Panc1 (cell line): ENCODE results near the gene CHRNG. TPM values are rescaled to one million over a fixed set of nuclear protein-coding genes. Genes with fewer than 3 reads are reported as not detected.

ENCODE experiments used
- ATAC-seq: fragments of 200-7000 bp; cut with Tn5 transposase; 2 replicates; pipeline ENCODE4 v1.9.1; 2020; ENCODE audit warnings: mild to moderate bottlenecking, moderate library complexity
- BruUV-seq: library from RNA; stranded (reverse); fragments of 400-500 nt; replicated peaks from 2 replicates; lab custom pipeline; 2021; lab: Mats Ljungman, UMichigan
- CTCF ChIA-PET: fragments of 300-600 bp; sonication (Branson Sonifier 250); formaldehyde crosslinking; loops from one replicate; lab custom pipeline; 2022; ENCODE audit warnings: antibody characterized with exemption; lab: Charles Lee
- POLR2A ChIA-PET: fragments of 300-600 bp; sonication (Branson Sonifier 250); formaldehyde crosslinking; loops from one replicate; lab custom pipeline; 2022; ENCODE audit warnings: antibody characterized with exemption; lab: Charles Lee
- DNase-seq: peaks from one replicate; pipeline ENCODE4 v3.0.0-alpha.2; 2010; ENCODE audit warnings: low read depth, low spot score
- H3K27ac ChIP-seq: 2 replicates; pipeline ENCODE4 v1.5.1; 2011; ENCODE audit warnings: mild to moderate bottlenecking, low read length, inconsistent platforms
- H3K27me3 ChIP-seq: fragments of 200-500 bp; sonication (Bioruptor generic); 2 replicates; pipeline ENCODE4 v1.6.0; 2014; ENCODE audit warnings: low read length, inconsistent platforms; ENCODE audit not compliant: control insufficient read depth, insufficient read depth
- H3K36me3 ChIP-seq: fragments of 200-500 bp; sonication (Bioruptor generic); 2 replicates; pipeline ENCODE4 v1.5.1; 2014; ENCODE audit warnings: inconsistent platforms, mild to moderate bottlenecking, low read length, moderate library complexity; ENCODE audit not compliant: control insufficient read depth, insufficient read depth
- H3K4me1 ChIP-seq: 2 replicates; pipeline ENCODE4 v1.5.1; 2011; ENCODE audit warnings: inconsistent platforms, mild to moderate bottlenecking, low read length, moderate library complexity; ENCODE audit not compliant: control insufficient read depth, insufficient read depth
- H3K4me3 ChIP-seq, 2 experiments: 2 replicates each; pipeline ENCODE4 v1.5.1; 2011 to 2012; ENCODE audit warnings: low read depth in 2 of 2, low read length in 2 of 2, mild to moderate bottlenecking in 2 of 2, inconsistent platforms in 1 of 2, moderate library complexity in 1 of 2
- H3K9me3 ChIP-seq: fragments of 200-500 bp; sonication (Bioruptor generic); 2 replicates; pipeline ENCODE4 v1.5.1; 2014; ENCODE audit warnings: low read depth, mild to moderate bottlenecking, inconsistent platforms, low read length, moderate library complexity; ENCODE audit not compliant: control insufficient read depth, insufficient read depth
- CTCF ChIP-seq: fragments of 450-650 bp; IDR thresholded peaks from 2 replicates; pipeline ENCODE4 v1.5.1; 2017; ENCODE audit warnings: mild to moderate bottlenecking
- POLR2AphosphoS5 ChIP-seq: IDR thresholded peaks from 2 replicates; pipeline ENCODE4 v1.6.1; 2012; ENCODE audit warnings: mild to moderate bottlenecking, low read depth, low read length, moderate library complexity
- REST ChIP-seq, 2 experiments: IDR thresholded peaks; 2 replicates each; pipeline ENCODE4 v1.6.1; 2011 to 2012; ENCODE audit warnings: low read depth in 2 of 2, control low read depth in 1 of 2, low read length in 1 of 2, mild to moderate bottlenecking in 1 of 2, moderate library complexity in 1 of 2; ENCODE audit not compliant: insufficient read depth in 1 of 2
- SIN3A ChIP-seq: IDR thresholded peaks from 2 replicates; pipeline ENCODE4 v1.6.1; 2012; ENCODE audit warnings: low read depth, mild to moderate bottlenecking, low read length, moderate library complexity, borderline replicate concordance; ENCODE audit not compliant: insufficient read depth
- TCF7L2 ChIP-seq: IDR thresholded peaks from 2 replicates; pipeline ENCODE4 v1.6.1; 2011; ENCODE audit warnings: mild to moderate bottlenecking, low read depth, low read length, inconsistent platforms
- in situ Hi-C: cut with HindIII; loops from 2 replicates; pipeline ENCODE4 v1.10.0; 2016; ENCODE audit warnings: low sequenced_read_pairs, low pct_unique_long_range_greater_than_20kb
- intact Hi-C: fragments of 100-400 bp; cut with micrococcal nuclease; formaldehyde crosslinking; loops from one replicate; pipeline ENCODE4 v1.10.0; 2022; ENCODE audit not compliant: unreplicated experiment
- total RNA-seq: library from RNA; stranded (reverse); gene quantifications from one replicate; pipeline ENCODE4 v1.2.1, GENCODE V29; 2021; ENCODE audit not compliant: unreplicated experiment

CHRNG gene
- total RNA-seq, 1 experiment from 2014 or later = not detected

- Histone ChIP-seq H3K27ac (no peak overlapping the region), H3K9me3 (no peaks in the 10 kb centered on the region), H3K4me3 (no peak overlapping the region), H3K27me3 (peaks cover 3% of the 10 kb centered on the region; the same call in 1 of the 2 replicates), H3K36me3 (no peaks in the 10 kb centered on the region), H3K4me1 (no peaks in the 10 kb centered on the region; the same call in 1 of the 2 replicates)
- TF ChIP-seq TCF7L2 (no peak), SIN3A (no peak)
- in situ Hi-C loops (no loop called here), intact Hi-C loops (no loop called here)
- ATAC-seq = no peak
- no peak for DNase-seq
- ChIA-PET CTCF (no interaction called here), POLR2A (interaction anchor here (0.6 kb wide), 1 partner anchor 48 kb away, joined by 8 read pairs; no protein-coding TSS in a partner anchor)
- no TSS peak for BruUV-seq
Observed at GRCh38 chr2:232502511-232502910, 37.0 kb upstream of the CHRNG start.

- Histone ChIP-seq H3K27me3 (peaks cover 3% of the 10 kb centered on the region; the same call in 1 of the 2 replicates), H3K4me1 (no peaks in the 10 kb centered on the region; the same call in 1 of the 2 replicates), H3K36me3 (no peaks in the 10 kb centered on the region), H3K9me3 (no peaks in the 10 kb centered on the region), H3K27ac (no peak overlapping the region), H3K4me3 (0 out of 4 replicates have a peak overlapping the region, but pooled peaks of 1 of the 2 experiments have one; percentile 18)
- no peak for DNase-seq
- ATAC-seq = peak; percentile 12; the same call in 1 of the 2 replicates
- ChIA-PET CTCF (no interaction called here), POLR2A (interaction anchor here (0.6 kb wide), 1 partner anchor 48 kb away, joined by 8 read pairs; no protein-coding TSS in a partner anchor)
- TF ChIP-seq CTCF = no peak
- TF ChIP-seq REST (IDR thresholded peaks at IDR 0.05; ENCODE audit: insufficient read depth in 1 of 2, low read depth in 2 of 2, low read length in 1 of 2) = no peak
- no peak for TF ChIP-seq TCF7L2
- intact Hi-C loops (no loop called here), in situ Hi-C loops (no loop called here)
- no TSS peak for BruUV-seq
Observed at GRCh38 chr2:232502911-232503808, 36.3 kb upstream of the CHRNG start.

- no peak overlapping the region for H3K27ac ChIP-seq
- no TSS peak for BruUV-seq
- intact Hi-C loops (no loop called here), in situ Hi-C loops (no loop called here)
- POLR2A ChIA-PET = no interaction called here
- H3K27me3 ChIP-seq = peaks cover 3% of the 10 kb centered on the region; the same call in 1 of the 2 replicates
- ATAC-seq (no peak), DNase-seq (no peak)
- CTCF ChIA-PET = no interaction called here
- H3K4me3 ChIP-seq = no peak overlapping the region
- TF ChIP-seq REST (IDR thresholded peaks at IDR 0.05; ENCODE audit: insufficient read depth in 1 of 2, low read depth in 2 of 2, low read length in 1 of 2) (no peak), POLR2AphosphoS5 (no peak), SIN3A (no peak), CTCF (no peak), TCF7L2 (no peak)
- H3K36me3 ChIP-seq = no peaks in the 10 kb centered on the region
- H3K9me3 ChIP-seq = no peaks in the 10 kb centered on the region
- H3K4me1 ChIP-seq = no peaks in the 10 kb centered on the region; the same call in 1 of the 2 replicates
Observed at GRCh38 chr2:232503809-232504323, 35.6 kb upstream of the CHRNG start.
